GM13977 (cell line): Measurements from ENCODE around the gene TEX2.
A peak's percentile ranks its signal among the peaks of the same experiment; 100 is the strongest.
"Not testable (repeated sequence)": the region's sequence is repeated elsewhere in the genome, so short reads cannot be mapped to it uniquely, and the experiment has no call there.

Source experiments
- DNase-seq: peaks from one replicate; pipeline ENCODE4 v3.0.0; 2012; ENCODE audit warnings: low spot score
- in situ Hi-C: fragments of 300-500 bp; cut with MboI; formaldehyde crosslinking; loops from one replicate; pipeline ENCODE4 v1.12.0; 2022; ENCODE audit warnings: low sequenced_read_pairs, low pct_unique_long_range_greater_than_20kb, mixed read lengths, inconsistent platforms; ENCODE audit not compliant: unreplicated experiment
- TF ChIP-seq, protein P1 (sequence below): IDR thresholded peaks from 2 replicates; pipeline ENCODE4 v1.5.1; 2012; ENCODE audit warnings: mild to moderate bottlenecking, control low read depth; ENCODE audit not compliant: insufficient read depth; ENCODE audit errors: extremely low read depth, missing control alignments

The TEX2 gene

DNA sequence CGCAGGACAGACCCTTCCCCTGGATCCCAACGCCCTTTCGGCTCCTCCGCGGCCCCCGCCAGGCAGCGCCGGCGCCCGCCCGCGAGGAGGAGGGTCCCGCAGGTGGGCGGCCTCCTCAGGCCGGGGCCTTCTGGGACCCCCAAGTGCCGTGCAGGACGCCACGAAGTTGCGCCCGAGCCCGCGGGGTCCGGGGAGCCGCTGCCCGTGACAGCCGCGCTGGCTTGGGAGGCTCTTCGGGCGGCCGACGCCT lies 133.6 kb downstream of the TEX2 start:
- in situ Hi-C loops = no loop called here
- TF ChIP-seq, protein P1, sequence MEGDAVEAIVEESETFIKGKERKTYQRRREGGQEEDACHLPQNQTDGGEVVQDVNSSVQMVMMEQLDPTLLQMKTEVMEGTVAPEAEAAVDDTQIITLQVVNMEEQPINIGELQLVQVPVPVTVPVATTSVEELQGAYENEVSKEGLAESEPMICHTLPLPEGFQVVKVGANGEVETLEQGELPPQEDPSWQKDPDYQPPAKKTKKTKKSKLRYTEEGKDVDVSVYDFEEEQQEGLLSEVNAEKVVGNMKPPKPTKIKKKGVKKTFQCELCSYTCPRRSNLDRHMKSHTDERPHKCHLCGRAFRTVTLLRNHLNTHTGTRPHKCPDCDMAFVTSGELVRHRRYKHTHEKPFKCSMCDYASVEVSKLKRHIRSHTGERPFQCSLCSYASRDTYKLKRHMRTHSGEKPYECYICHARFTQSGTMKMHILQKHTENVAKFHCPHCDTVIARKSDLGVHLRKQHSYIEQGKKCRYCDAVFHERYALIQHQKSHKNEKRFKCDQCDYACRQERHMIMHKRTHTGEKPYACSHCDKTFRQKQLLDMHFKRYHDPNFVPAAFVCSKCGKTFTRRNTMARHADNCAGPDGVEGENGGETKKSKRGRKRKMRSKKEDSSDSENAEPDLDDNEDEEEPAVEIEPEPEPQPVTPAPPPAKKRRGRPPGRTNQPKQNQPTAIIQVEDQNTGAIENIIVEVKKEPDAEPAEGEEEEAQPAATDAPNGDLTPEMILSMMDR = no peak
- no peak for DNase-seq

GRCh38 chr17:64128787-64129514 lies 134.1 kb downstream of the TEX2 start:
- TF ChIP-seq, protein P1 = no peak
- in situ Hi-C loops = no loop called here
- DNase-seq = no peak

DNA sequence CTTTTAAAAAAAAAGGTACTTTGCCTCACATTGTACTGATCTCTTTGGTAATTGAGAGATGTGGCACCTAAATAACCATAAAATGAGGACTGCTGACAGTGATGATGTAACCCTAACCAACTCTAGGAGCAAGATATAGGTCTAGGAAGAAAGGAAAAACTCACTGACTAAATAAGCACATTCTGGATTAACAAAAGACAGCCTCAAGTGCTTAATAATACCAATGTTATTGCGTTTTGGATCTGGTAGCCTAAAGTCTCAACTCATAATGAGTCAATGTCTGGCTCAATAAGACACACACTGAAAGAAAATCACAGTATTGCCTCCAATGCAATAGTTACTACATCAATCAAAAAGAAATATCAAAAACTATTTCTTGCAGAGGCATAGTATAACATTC lies 136.1 kb downstream of the TEX2 start:
- DNase-seq = no peak
- in situ Hi-C loops = no loop called here
- TF ChIP-seq, protein P1 = no peak

- TF ChIP-seq, protein P1 = no peak
- in situ Hi-C loops = no loop called here
- DNase-seq = no peak
These were observed 137.1 kb downstream of the TEX2 start for GRCh38 chr17:64125937-64126336.

DNA sequence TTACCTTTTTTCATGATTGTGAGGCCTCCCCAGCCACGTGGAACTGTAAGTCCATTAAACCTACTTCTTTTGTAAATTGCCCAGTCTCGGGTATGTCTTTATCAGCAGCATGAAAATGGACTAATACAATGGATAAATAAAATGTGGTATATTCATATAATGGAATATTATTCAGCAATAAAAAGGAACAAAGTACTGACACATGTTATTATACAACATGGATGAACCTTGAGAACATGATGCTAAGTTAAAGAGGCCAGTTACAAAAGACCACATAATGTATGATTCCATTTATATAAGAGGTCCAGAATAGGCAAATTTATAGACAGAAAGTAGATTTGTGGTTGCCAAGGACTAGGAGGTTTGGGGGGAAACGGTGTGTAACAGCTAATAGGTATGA lies 138.5 kb downstream of the TEX2 start:
- in situ Hi-C loops = no loop called here
- no peak for DNase-seq
- TF ChIP-seq, protein P1 = no peak

- in situ Hi-C loops = no loop called here
- DNase-seq = no peak
- TF ChIP-seq, protein P1 = no peak
These were observed 139.9 kb downstream of the TEX2 start for GRCh38 chr17:64123114-64123513.

GRCh38 chr17:64120972-64121786 lies 141.9 kb downstream of the TEX2 start:
- in situ Hi-C loops = not testable (repeated sequence)
- peak; percentile 58 for DNase-seq
